ENCODE results near the gene SNTB2.

The SNTB2 gene

GRCh38 chr16:69320740-69321073 is 133.7 kb downstream of the SNTB2 start:
- Mint-ChIP-seq H3K4me1 (ENCODE audit: low read depth) (peaks cover 13% of the 10 kb centered on the region), H3K9me3 (ENCODE audit: low read depth) (no peaks in the 10 kb centered on the region), H3K36me3 (no peaks in the 10 kb centered on the region), H3K4me3 (no peak overlapping the region), H3K27me3 (no peaks in the 10 kb centered on the region), H3K27ac (no peak overlapping the region)

- Mint-ChIP-seq H3K4me1 (ENCODE audit: low read depth) (peaks cover 17% of the 10 kb centered on the region), H3K27ac (no peak overlapping the region), H3K9me3 (ENCODE audit: low read depth) (no peaks in the 10 kb centered on the region), H3K27me3 (no peaks in the 10 kb centered on the region), H3K4me3 (no peak overlapping the region), H3K36me3 (no peaks in the 10 kb centered on the region)
Measured at GRCh38 chr16:69321080-69321479, 134.1 kb downstream of the SNTB2 start.

DNA sequence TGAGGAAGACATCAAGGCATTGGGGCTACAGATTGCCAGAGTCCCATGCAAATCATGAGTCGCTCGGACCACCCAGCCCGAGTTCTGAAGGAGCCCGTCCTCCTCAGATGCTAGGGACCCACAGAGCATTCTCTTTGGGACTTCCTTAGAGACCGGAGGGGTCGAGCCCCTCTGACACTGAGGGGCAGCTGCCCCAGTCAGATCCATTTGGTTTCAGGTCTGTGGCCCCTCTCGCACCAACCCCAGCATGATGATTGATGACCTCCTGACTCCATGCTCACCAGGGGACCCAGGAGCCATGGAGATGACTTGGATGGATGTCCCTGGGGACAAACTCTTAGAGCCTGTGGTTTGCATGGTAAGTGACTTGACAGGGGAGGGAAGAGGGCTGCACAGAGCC is 135.4 kb downstream of the SNTB2 start:
- no peak overlapping the region for H3K4me3 Mint-ChIP-seq
- H3K36me3 Mint-ChIP-seq, result peaks cover 4% of the 10 kb centered on the region
- H3K27ac Mint-ChIP-seq, result no peak overlapping the region
- no peaks in the 10 kb centered on the region for H3K9me3 Mint-ChIP-seq (ENCODE audit: low read depth)
- H3K27me3 Mint-ChIP-seq, result no peaks in the 10 kb centered on the region
- H3K4me1 Mint-ChIP-seq (ENCODE audit: low read depth), result peaks cover 27% of the 10 kb centered on the region

- Mint-ChIP-seq H3K36me3 (peaks cover 4% of the 10 kb centered on the region), H3K27ac (peak overlapping the region; percentile 64), H3K9me3 (ENCODE audit: low read depth) (no peaks in the 10 kb centered on the region), H3K4me3 (no peak overlapping the region), H3K27me3 (no peaks in the 10 kb centered on the region), H3K4me1 (ENCODE audit: low read depth) (peaks cover 34% of the 10 kb centered on the region)
Measured at GRCh38 chr16:69323415-69323814, 136.5 kb downstream of the SNTB2 start.

DNA sequence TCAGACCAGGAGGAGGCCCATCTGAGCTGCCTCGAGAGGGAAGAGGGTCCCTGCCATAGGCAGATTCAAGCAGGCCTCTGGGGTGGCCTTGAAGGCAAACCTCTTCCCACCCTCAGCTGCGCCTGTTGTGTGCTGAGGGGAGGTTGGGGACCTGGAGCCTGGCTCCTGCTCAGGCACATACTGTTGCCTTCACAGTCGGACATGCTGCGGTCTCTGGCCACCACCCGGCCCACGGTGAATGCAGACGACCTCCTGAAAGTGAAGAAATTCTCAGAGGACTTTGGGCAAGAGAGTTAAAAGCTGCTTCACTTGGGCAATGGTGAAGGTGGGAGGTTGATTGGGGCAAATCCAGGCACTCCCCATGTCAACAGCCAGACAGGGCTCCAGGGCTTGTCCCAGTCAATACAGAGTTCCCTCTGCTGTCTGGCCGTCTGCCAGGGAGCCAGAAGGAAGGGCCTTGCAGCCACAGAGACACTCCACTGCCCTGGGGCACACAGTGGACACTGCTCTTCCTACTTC is 137.1 kb downstream of the SNTB2 start:
- Mint-ChIP-seq H3K9me3 (ENCODE audit: low read depth) (no peaks in the 10 kb centered on the region), H3K27me3 (no peaks in the 10 kb centered on the region), H3K4me1 (ENCODE audit: low read depth) (peaks cover 40% of the 10 kb centered on the region), H3K27ac (no peak overlapping the region), H3K36me3 (peaks cover 6% of the 10 kb centered on the region), H3K4me3 (no peak overlapping the region)

- Mint-ChIP-seq H3K4me1 (ENCODE audit: low read depth) (peaks cover 45% of the 10 kb centered on the region), H3K4me3 (no peak overlapping the region), H3K36me3 (peaks cover 8% of the 10 kb centered on the region), H3K27ac (peak overlapping the region; percentile 22), H3K27me3 (no peaks in the 10 kb centered on the region), H3K9me3 (ENCODE audit: low read depth) (no peaks in the 10 kb centered on the region)
Measured at GRCh38 chr16:69324585-69325253, 137.8 kb downstream of the SNTB2 start.

DNA sequence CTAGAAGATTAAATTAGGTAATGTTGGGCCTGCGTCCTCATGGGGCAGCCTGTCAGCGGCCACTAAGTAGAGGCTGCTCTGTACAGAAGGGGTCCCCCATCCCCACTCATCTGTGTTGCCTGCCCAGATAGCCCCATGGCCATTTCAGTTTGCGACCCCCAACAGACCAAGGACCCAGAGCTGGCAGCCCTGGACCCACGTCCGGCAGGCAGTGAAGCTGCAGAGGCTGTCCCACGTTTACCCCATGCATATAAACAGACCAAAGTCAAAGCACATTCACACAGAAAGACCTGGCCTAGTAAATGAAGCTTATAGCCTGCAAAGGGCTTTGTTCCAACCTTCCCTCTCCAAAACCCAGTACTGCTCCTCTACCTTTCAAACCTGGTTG is 138.8 kb downstream of the SNTB2 start:
- Mint-ChIP-seq H3K4me3 (peak overlapping the region; percentile 74), H3K27ac (peak overlapping the region; percentile 46), H3K4me1 (ENCODE audit: low read depth) (peaks cover 45% of the 10 kb centered on the region), H3K9me3 (ENCODE audit: low read depth) (no peaks in the 10 kb centered on the region), H3K36me3 (peaks cover 8% of the 10 kb centered on the region), H3K27me3 (no peaks in the 10 kb centered on the region)

DNA sequence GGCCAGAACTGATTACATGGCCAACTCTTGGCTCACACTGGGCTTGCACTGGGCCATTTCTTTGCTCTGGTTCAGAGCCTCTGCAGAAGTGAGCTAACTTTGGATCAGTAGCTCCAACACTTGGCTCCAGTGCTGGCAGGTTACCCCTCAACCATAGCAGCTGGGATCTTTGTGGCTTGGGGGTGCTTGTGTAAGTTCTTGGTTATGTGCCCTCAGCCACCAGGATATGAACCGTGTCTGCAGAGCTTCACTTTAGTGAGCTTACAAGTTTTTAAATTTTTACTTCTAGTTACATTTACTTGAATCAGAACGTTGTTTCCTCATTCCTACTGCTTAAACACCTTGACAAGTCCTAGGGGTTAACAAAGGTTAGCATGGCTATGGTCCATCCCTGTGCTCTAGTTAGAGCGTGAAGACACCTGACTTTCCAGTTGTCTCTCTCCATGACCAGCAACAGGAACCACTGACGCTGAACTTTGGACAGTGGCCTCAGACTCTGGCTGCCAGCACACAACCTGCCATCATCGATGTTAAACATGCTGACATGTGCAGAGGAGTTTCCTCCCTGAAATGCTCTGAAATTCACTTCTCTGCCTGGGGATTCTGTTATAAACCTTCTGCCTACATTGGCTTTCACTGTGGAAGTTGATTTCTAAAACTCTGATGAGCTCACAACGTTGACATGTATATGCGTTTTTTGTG is 139.4 kb downstream of the SNTB2 start:
- Mint-ChIP-seq H3K4me1 (ENCODE audit: low read depth) (peaks cover 45% of the 10 kb centered on the region), H3K27ac (peak overlapping the region; percentile 77), H3K9me3 (ENCODE audit: low read depth) (no peaks in the 10 kb centered on the region), H3K36me3 (peaks cover 8% of the 10 kb centered on the region), H3K27me3 (no peaks in the 10 kb centered on the region), H3K4me3 (peak overlapping the region; percentile 74)

GRCh38 chr16:69327585-69328310 is 140.8 kb downstream of the SNTB2 start:
- H3K4me1 Mint-ChIP-seq (ENCODE audit: low read depth), result peaks cover 44% of the 10 kb centered on the region
- peak overlapping the region; percentile 87 for H3K4me3 Mint-ChIP-seq
- H3K27me3 Mint-ChIP-seq, result no peaks in the 10 kb centered on the region
- peaks cover 8% of the 10 kb centered on the region for H3K36me3 Mint-ChIP-seq
- H3K27ac Mint-ChIP-seq, result no peak overlapping the region
- no peaks in the 10 kb centered on the region for H3K9me3 Mint-ChIP-seq (ENCODE audit: low read depth)

- peaks cover 46% of the 10 kb centered on the region for H3K4me1 Mint-ChIP-seq (ENCODE audit: low read depth)
- no peaks in the 10 kb centered on the region for H3K27me3 Mint-ChIP-seq
- H3K4me3 Mint-ChIP-seq, result peak overlapping the region; percentile 87
- no peaks in the 10 kb centered on the region for H3K9me3 Mint-ChIP-seq (ENCODE audit: low read depth)
- H3K36me3 Mint-ChIP-seq, result peaks cover 8% of the 10 kb centered on the region
- H3K27ac Mint-ChIP-seq, result peak overlapping the region; percentile 61
Measured at GRCh38 chr16:69328854-69329316, 141.9 kb downstream of the SNTB2 start.

DNA sequence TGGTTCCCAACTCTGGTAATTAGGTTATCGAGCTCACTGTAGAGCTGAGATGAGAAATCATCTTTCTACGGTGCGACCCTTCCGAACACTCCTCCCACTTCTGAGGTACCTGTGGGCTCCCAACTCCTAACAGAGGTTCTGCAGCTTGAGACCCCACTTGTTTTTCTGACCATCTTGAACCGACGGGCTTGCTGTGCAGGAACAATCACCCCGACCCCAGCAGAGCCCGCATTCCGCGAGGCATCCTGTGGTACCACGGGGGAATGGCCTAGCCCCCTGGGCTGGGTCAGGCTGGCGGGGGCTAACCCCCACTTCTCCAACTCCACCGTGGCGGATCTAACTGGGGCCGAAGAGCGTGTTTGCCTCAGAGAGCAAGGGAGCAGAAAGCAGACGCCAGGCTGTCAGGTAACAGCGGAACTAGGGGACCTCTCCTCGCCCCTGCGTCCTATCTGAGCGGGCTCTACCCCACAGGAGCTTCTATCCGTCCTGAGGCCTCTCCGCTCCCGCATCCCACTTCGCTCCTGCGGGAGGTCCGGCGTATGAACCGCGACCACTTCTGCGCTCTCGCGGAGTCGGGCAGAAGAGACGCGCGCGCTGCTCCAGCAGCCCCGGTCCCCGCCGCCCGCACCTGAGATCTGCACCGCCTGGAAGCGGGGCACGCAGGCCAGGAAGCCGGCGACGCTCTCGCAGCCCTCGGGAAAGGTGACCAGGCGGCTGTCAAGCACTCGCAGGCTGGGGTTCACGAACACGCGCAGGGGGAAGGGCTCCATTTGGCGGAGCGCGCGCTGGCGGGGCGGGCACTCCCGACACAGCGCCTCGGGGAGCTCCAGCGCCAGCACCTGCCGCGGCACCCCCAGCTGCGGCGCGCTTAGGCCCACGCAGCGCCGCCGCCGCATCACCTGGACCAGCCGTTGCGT is 142.7 kb downstream of the SNTB2 start:
- no peaks in the 10 kb centered on the region for H3K27me3 Mint-ChIP-seq
- H3K27ac Mint-ChIP-seq, result peak overlapping the region; percentile 61
- no peaks in the 10 kb centered on the region for H3K9me3 Mint-ChIP-seq (ENCODE audit: low read depth)
- H3K4me3 Mint-ChIP-seq, result peak overlapping the region; percentile 87
- H3K36me3 Mint-ChIP-seq, result peaks cover 12% of the 10 kb centered on the region
- H3K4me1 Mint-ChIP-seq (ENCODE audit: low read depth), result peaks cover 50% of the 10 kb centered on the region

DNA sequence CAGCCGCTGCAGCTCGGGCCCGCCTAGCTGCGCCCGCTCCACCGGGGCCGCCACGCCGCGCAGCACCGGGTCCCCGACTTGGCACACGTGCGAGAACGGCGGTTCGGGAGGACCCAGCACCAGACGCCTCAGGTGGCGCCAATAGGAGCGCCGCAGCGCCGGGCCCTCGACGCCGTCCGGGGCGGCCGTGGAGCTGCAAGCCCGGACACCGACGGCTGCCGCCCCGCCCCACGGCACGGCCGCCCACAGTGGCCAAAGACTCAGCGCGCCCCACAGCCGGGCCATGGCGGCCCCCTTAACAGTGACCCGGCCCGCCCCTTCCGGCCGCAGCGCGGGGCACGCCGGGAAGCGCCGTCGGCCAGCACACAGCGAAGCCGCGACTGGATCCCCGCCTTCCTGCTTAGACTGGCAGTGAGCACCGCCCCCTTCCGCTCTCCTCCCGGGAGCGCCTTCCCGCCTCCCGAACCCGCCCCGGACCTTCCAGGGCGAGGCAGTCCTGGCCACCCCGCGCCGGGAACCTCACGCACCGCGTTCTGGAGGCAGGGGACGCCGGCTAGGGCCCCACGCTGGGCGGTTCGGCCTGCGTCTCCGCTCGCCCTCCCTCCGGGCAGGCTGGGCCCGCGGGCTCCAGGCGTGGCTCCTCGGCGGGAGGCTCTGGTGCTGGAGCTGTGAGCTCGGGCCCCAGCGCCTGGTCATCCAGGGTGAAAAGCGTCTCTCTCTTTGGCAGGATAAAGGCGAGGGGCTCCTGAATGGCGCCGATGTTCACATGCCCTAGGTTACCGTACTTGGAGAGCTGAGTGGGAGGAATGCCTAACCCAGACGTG is 143.5 kb downstream of the SNTB2 start, which contains the start of gene PDF:
Gene PDF, minus strand, starts transcription at position 303 of the 824 bp plus-strand sequence. Its CDS starts 18 bp downstream, at position 285.
- H3K4me1 Mint-ChIP-seq (ENCODE audit: low read depth), result peaks cover 48% of the 10 kb centered on the region
- H3K4me3 Mint-ChIP-seq, result peak within 1 kb of the TSS; percentile 87
- H3K27me3 Mint-ChIP-seq, result no peaks in the 10 kb centered on the region
- H3K9me3 Mint-ChIP-seq (ENCODE audit: low read depth), result no peaks in the 10 kb centered on the region
- peak within 1 kb of the TSS; percentile 72 for H3K27ac Mint-ChIP-seq
- peaks cover 12% of the 10 kb centered on the region for H3K36me3 Mint-ChIP-seq

- peaks cover 11% of the 10 kb centered on the region for H3K36me3 Mint-ChIP-seq
Measured at GRCh38 chr16:69334696-69335095, 147.7 kb downstream of the SNTB2 start.

More at GRCh38 chr16:69334696-69335095, 147.7 kb downstream of the SNTB2 start:
- Mint-ChIP-seq H3K4me1 (ENCODE audit: low read depth) (peaks cover 40% of the 10 kb centered on the region), H3K27ac (no peak overlapping the region), H3K4me3 (no peak overlapping the region), H3K9me3 (ENCODE audit: low read depth) (no peaks in the 10 kb centered on the region), H3K27me3 (no peaks in the 10 kb centered on the region)
